Kidney (tissue), 14 donors: ENCODE results near the gene NRG2. TPM values are rescaled to one million over a fixed set of nuclear protein-coding genes. Genes with fewer than 3 reads are reported as not detected.

Experiments used
- DNase-seq, 5 donors: peaks; one replicate each; pipeline ENCODE4 v3.0.0-alpha.2; 2013 to 2020
- FAIRE-seq: peaks from 2 replicates; lab custom pipeline; 2012; peaks lifted over from hg19 to GRCh38; lab: Jason Lieb, UNC
- H3K27ac ChIP-seq, 2 donors: one replicate each; pipeline ENCODE4 v1.7.0; 2013; ENCODE audit warnings: low read depth in 2 of 2, low read length in 2 of 2, inconsistent platforms in 1 of 2
- H3K27me3 ChIP-seq: one replicate; pipeline ENCODE4 v1.7.1; 2013; ENCODE audit warnings: low read length, inconsistent platforms; ENCODE audit not compliant: control insufficient read depth, insufficient read depth
- H3K36me3 ChIP-seq, 3 donors: one replicate each; pipeline versions ENCODE4 v1.7.0 to v1.7.1; 2013; ENCODE audit warnings: low read length in 3 of 3, control low read depth in 1 of 3, inconsistent platforms in 1 of 3; ENCODE audit not compliant: insufficient read depth in 3 of 3, control insufficient read depth in 2 of 3
- H3K4me1 ChIP-seq, 3 donors: one replicate each; pipeline versions ENCODE4 v1.7.0 to v1.7.1; 2013; ENCODE audit warnings: low read length in 3 of 3, inconsistent platforms in 1 of 3, low read depth in 1 of 3; ENCODE audit not compliant: control insufficient read depth in 2 of 3, insufficient read depth in 2 of 3
- H3K4me3 ChIP-seq, 3 donors: one replicate each; pipeline versions ENCODE4 v1.7.0 to v1.8.1; 2013; ENCODE audit warnings: low read length in 3 of 3, control low read depth in 1 of 3, inconsistent platforms in 1 of 3
- H3K9ac ChIP-seq, 3 donors: one replicate each; pipeline versions ENCODE4 v1.7.0 to v1.7.1; 2013; ENCODE audit warnings: low read length in 3 of 3, control low read depth in 1 of 3, inconsistent platforms in 1 of 3
- H3K9me3 ChIP-seq, 3 donors: one replicate each; pipeline versions ENCODE4 v1.7.0 to v1.7.1; 2013; ENCODE audit warnings: low read length in 3 of 3, control low read depth in 1 of 3, inconsistent platforms in 1 of 3; ENCODE audit not compliant: control insufficient read depth in 2 of 3, insufficient read depth in 1 of 3
- intact Hi-C: fragments of 100-400 bp; cut with DNase I; formaldehyde crosslinking; loops from one replicate; pipeline ENCODE4 v1.11.1; 2022
- polyA plus RNA-seq: library from polyadenylated mRNA; stranded (reverse); fragments of 350-450 nt; fragmentation: Illumina TruSeq; extraction: RNeasy Lipid Tissue Mini Kit (QIAGEN cat#74804); gene quantifications from one replicate; pipeline ENCODE4 v1.2.3, GENCODE V29; 2014; ENCODE audit warnings: low read depth, low replicate concordance; ENCODE audit not compliant: insufficient read depth
- total RNA-seq: library from RNA; stranded (reverse); fragmentation: NEBNext Ultra II Directional; extraction: Animal tissue kit (Norgen Biotek cat#: 25700); gene quantifications from one replicate; pipeline ENCODE4 v1.2.1, GENCODE V29; 2021
- TF ChIP-seq, protein P1 (sequence below): IDR thresholded peaks from 3 replicates; pipeline ENCODE4 v1.5.1; 2012; ENCODE audit warnings: mild to moderate bottlenecking, moderate library complexity, borderline replicate concordance; ENCODE audit not compliant: insufficient read depth; ENCODE audit errors: extremely low read depth
- donor health status: control.
- donor health status: control.
- donor health status: control.
- donor health status: control.
- donor health status: control.
- donor health status: DM: yes; HTN: yes; CAD: no.
- donor health status: Normal renal cell carcinoma (clear cell type).

NRG2 gene
- total and polyA plus RNA-seq, 2 donors from 2014 or later: 1.9 to 4.6 TPM

GRCh38 chr5:139982975-139983240, 60.2 kb downstream of the NRG2 start:
- intact Hi-C loops: no loop called here
- no peak overlapping the region for H3K9ac ChIP-seq
- H3K36me3 ChIP-seq: no peaks in the 10 kb centered on the region
- H3K4me3 ChIP-seq: no peak overlapping the region
- H3K27ac ChIP-seq: no peak overlapping the region
- FAIRE-seq (no peak), DNase-seq (no peak)
- no peaks in the 10 kb centered on the region for H3K27me3 ChIP-seq
- H3K9me3 ChIP-seq: no peaks in the 10 kb centered on the region
- no peaks in the 10 kb centered on the region for H3K4me1 ChIP-seq
- TF ChIP-seq, protein P1, sequence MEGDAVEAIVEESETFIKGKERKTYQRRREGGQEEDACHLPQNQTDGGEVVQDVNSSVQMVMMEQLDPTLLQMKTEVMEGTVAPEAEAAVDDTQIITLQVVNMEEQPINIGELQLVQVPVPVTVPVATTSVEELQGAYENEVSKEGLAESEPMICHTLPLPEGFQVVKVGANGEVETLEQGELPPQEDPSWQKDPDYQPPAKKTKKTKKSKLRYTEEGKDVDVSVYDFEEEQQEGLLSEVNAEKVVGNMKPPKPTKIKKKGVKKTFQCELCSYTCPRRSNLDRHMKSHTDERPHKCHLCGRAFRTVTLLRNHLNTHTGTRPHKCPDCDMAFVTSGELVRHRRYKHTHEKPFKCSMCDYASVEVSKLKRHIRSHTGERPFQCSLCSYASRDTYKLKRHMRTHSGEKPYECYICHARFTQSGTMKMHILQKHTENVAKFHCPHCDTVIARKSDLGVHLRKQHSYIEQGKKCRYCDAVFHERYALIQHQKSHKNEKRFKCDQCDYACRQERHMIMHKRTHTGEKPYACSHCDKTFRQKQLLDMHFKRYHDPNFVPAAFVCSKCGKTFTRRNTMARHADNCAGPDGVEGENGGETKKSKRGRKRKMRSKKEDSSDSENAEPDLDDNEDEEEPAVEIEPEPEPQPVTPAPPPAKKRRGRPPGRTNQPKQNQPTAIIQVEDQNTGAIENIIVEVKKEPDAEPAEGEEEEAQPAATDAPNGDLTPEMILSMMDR: no peak

- intact Hi-C loops: no loop called here
- H3K9ac ChIP-seq: no peak overlapping the region
These were observed 60.7 kb downstream of the NRG2 start for GRCh38 chr5:139982157-139982974.

GRCh38 chr5:139980765-139981164, 62.3 kb downstream of the NRG2 start:
- Histone ChIP-seq H3K4me1 (no peaks in the 10 kb centered on the region), H3K4me3 (no peak overlapping the region), H3K27me3 (no peaks in the 10 kb centered on the region), H3K9me3 (no peaks in the 10 kb centered on the region), H3K36me3 (no peaks in the 10 kb centered on the region), H3K27ac (no peak overlapping the region), H3K9ac (no peak overlapping the region)
- intact Hi-C loops: no loop called here
- FAIRE-seq (no peak), DNase-seq (no peak)
- TF ChIP-seq, protein P1: no peak

More at GRCh38 chr5:139982157-139982974, 60.7 kb downstream of the NRG2 start:
- Histone ChIP-seq H3K27me3 (no peaks in the 10 kb centered on the region), H3K4me1 (no peaks in the 10 kb centered on the region), H3K36me3 (no peaks in the 10 kb centered on the region), H3K9me3 (no peaks in the 10 kb centered on the region), H3K4me3 (no peak overlapping the region), H3K27ac (no peak overlapping the region)
- TF ChIP-seq, protein P1: no peak
- FAIRE-seq: no peak
- DNase-seq: peak; percentile 76 to 91 (median 82)
